Thyroid gland (tissue), 4 donors: ENCODE measurements around the gene NRXN2.

Experiments used
- POLR2A ChIP-seq, 2 donors: fragments of 450-650 bp; IDR thresholded peaks; one replicate each; pipeline ENCODE4 v1.6.1; 2017; ENCODE audit warnings: antibody characterized with exemption in 2 of 2, mild to moderate bottlenecking in 2 of 2, moderate library complexity in 1 of 2
- TF ChIP-seq, protein P1 (sequence below), 6 experiments: fragments of 200-600 bp in 3 of 6; fragments of 450-650 bp in 3 of 6; sonication (generic) in 3 of 6; IDR thresholded peaks; one replicate each; pipeline ENCODE4 v1.5.1; 2016 to 2019; ENCODE audit warnings: antibody characterized with exemption in 6 of 6, mild to moderate bottlenecking in 2 of 6, inconsistent platforms in 1 of 6, moderate library complexity in 1 of 6

DNA sequence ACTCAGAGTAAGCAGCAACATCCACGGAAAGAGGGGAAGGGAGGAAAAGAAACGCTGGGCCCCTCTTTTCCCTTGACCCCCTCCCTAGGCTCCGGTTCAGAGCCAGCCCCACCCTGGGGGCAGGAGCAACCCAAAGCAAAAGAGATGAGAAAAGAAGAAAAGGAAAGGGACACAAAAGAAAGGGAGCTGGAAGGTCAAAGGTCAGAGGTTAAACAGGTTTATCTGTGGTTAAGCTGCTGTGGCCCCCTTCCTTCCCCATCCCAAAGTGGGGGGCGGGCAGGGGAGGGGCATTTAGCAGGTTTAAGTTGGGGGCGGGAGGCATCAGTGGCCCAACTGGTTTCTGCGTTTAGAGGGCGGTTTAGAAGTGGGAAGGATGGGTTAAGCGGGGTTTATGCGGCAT is 96.4 kb downstream of the NRXN2 start:
- TF ChIP-seq, protein P1, sequence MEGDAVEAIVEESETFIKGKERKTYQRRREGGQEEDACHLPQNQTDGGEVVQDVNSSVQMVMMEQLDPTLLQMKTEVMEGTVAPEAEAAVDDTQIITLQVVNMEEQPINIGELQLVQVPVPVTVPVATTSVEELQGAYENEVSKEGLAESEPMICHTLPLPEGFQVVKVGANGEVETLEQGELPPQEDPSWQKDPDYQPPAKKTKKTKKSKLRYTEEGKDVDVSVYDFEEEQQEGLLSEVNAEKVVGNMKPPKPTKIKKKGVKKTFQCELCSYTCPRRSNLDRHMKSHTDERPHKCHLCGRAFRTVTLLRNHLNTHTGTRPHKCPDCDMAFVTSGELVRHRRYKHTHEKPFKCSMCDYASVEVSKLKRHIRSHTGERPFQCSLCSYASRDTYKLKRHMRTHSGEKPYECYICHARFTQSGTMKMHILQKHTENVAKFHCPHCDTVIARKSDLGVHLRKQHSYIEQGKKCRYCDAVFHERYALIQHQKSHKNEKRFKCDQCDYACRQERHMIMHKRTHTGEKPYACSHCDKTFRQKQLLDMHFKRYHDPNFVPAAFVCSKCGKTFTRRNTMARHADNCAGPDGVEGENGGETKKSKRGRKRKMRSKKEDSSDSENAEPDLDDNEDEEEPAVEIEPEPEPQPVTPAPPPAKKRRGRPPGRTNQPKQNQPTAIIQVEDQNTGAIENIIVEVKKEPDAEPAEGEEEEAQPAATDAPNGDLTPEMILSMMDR (IDR thresholded peaks at IDR 0.05) = no peak
- no peak for TF ChIP-seq POLR2A (IDR thresholded peaks at IDR 0.05)
